Measurements from ENCODE around the gene MTUS2. TPM values are rescaled to one million over a fixed set of nuclear protein-coding genes. Genes with fewer than 3 reads are reported as not detected.

Gene MTUS2
- total RNA-seq, 5 donors from 2014 or later (not counting 1 experiment from before 2014, with no cell fraction given) = 0.05 to 0.28 (median 0.12) TPM

DNA sequence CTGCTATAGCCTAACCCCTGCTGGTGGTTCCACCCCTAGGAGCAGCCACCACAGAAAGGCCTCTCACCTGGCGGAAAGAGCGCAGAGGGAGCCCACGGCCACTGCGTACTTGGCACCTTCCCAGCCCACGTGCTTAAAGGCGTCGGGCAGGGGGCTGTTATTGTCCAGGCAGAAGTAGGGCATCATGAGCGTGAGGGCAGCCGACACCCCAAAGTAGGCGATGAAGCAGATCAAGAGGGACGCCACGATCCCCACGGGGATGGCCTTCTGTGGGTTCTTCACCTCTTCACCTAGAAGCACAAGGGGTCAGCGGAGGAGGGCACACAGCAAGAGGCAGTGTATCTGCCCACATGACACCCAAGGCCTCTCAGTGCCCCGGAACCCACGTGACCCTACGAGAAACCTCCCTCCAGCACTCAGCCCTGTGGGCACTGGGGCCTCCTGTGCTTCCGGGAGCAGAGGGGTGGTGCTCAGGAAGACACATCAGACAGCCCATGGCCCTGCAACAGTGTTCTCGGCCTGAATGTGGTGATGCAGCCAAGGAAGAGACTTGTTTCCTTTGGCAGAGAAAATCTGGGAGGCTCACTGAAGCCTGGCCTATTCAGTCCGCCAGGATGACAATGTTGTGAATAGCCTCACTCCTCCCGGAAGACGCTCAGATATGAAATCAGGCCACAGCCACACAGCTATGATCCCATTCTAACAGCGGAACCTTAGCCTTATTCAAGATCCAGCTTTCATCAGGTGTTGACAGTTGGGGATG is 703.2 kb downstream of the MTUS2 start:
- no peak overlapping the region for H3K27ac Mint-ChIP-seq
- WGBS (ENCODE audit: insufficient coverage) = 96% methylated on average over 16 of the region's 23 CpGs
- CTCF ChIA-PET = no interaction called here
- no peaks in the 10 kb centered on the region for H3K27me3 ChIP-seq (replicated peaks in 1 of 2; ENCODE audit: control insufficient read depth in 2 of 2, extremely low read depth in 1 of 2, insufficient read depth in 2 of 2, low read length in 1 of 2)
- DNase-seq (no peak), ATAC-seq (replicated peaks in 1 of 4) (no peak)
- no peaks in the 10 kb centered on the region for H3K4me1 ChIP-seq (ENCODE audit: control insufficient read depth in 1 of 2, extremely low read depth in 1 of 2, insufficient read depth in 2 of 2, low read length in 2 of 2)
- no peak overlapping the region for H3K27ac ChIP-seq (ENCODE audit: low read length)
- H3K4me1 Mint-ChIP-seq = no peaks in the 10 kb centered on the region
- H3K4me3 Mint-ChIP-seq = no peak overlapping the region
- peaks cover 30 to 67% of the 10 kb centered on the region in 2 donors for H3K36me3 ChIP-seq (ENCODE audit: control insufficient read depth in 2 of 2, extremely low read depth in 1 of 2, insufficient read depth in 1 of 2, low read length in 1 of 2)
- no peaks in the 10 kb centered on the region for H3K9me3 ChIP-seq
- POLR2A ChIA-PET = no interaction called here
- H3K36me3 Mint-ChIP-seq = peaks cover 55% of the 10 kb centered on the region
- H3K27me3 Mint-ChIP-seq = no peaks in the 10 kb centered on the region
- H3K4me3 ChIP-seq (ENCODE audit: control insufficient read depth in 1 of 2, extremely low read depth in 1 of 2, low read length in 1 of 2) = no peak overlapping the region
- no peaks in the 10 kb centered on the region for H3K9me3 Mint-ChIP-seq

DNA sequence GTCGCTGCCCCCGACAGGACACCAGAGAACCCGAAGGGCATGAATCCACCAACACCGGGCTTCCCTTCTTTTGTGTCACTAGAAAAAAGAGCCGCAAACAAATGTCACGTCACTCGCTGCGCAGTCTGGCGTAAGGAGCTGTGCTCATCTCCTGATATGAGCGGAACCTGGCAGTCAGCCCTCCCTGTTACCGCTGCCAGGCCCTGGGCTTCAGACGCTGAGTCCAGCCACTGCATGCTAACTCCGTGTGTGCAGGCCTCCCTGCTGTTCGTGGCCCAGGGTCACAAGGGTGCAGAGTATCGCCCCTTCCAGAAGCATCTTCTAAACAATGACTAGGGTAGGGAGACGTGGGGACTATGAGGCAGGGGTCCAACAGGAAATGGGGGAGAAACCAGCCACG is 704.0 kb downstream of the MTUS2 start:
- Mint-ChIP-seq H3K36me3 (peaks cover 57% of the 10 kb centered on the region), H3K9me3 (no peaks in the 10 kb centered on the region), H3K27me3 (no peaks in the 10 kb centered on the region), H3K4me1 (no peaks in the 10 kb centered on the region), H3K4me3 (no peak overlapping the region), H3K27ac (no peak overlapping the region)
- Histone ChIP-seq H3K9me3 (no peaks in the 10 kb centered on the region), H3K4me1 (ENCODE audit: control insufficient read depth in 1 of 2, extremely low read depth in 1 of 2, insufficient read depth in 2 of 2, low read length in 2 of 2) (peaks cover 0 to 2% of the 10 kb centered on the region in 2 experiments), H3K27me3 (replicated peaks in 1 of 2; ENCODE audit: control insufficient read depth in 2 of 2, extremely low read depth in 1 of 2, insufficient read depth in 2 of 2, low read length in 1 of 2) (no peaks in the 10 kb centered on the region), H3K27ac (ENCODE audit: low read length) (no peak overlapping the region), H3K4me3 (ENCODE audit: control insufficient read depth in 1 of 2, extremely low read depth in 1 of 2, low read length in 1 of 2) (no peak overlapping the region), H3K36me3 (ENCODE audit: control insufficient read depth in 2 of 2, extremely low read depth in 1 of 2, insufficient read depth in 1 of 2, low read length in 1 of 2) (peaks cover 30 to 67% of the 10 kb centered on the region in 2 donors)
- ATAC-seq (replicated peaks in 1 of 4) (no peak), DNase-seq (no peak)
- POLR2A ChIA-PET = no interaction called here
- CTCF ChIA-PET = no interaction called here
- WGBS (ENCODE audit: insufficient coverage) = 95% methylated on average over 11 of the region's 17 CpGs

DNA sequence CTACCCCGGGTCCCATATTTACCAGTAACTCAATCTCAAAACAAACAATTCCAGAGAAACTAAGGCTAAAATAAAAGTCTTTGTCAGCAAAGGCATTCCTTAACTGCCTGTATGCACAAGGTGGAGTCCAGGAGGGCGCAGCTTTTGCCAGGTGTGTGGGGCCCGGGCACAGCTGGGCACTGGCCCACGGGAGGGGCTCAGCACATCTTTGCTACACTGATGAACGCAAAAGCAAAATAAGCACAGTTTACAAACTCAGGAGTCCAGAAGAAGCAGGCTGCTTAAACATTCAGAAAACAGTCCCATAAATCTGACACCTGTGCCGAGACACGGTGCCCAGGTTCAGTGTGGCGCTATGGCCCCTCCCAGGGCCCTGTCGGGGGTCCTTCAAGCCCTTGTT is 704.5 kb downstream of the MTUS2 start:
- ChIA-PET CTCF (no interaction called here), POLR2A (no interaction called here)
- Histone ChIP-seq H3K27ac (ENCODE audit: low read length) (no peak overlapping the region), H3K9me3 (no peaks in the 10 kb centered on the region), H3K36me3 (ENCODE audit: control insufficient read depth in 2 of 2, extremely low read depth in 1 of 2, insufficient read depth in 1 of 2, low read length in 1 of 2) (peaks cover 30 to 67% of the 10 kb centered on the region in 2 donors), H3K4me1 (ENCODE audit: control insufficient read depth in 1 of 2, extremely low read depth in 1 of 2, insufficient read depth in 2 of 2, low read length in 2 of 2) (peaks cover 0 to 7% of the 10 kb centered on the region in 2 experiments), H3K27me3 (replicated peaks in 1 of 2; ENCODE audit: control insufficient read depth in 2 of 2, extremely low read depth in 1 of 2, insufficient read depth in 2 of 2, low read length in 1 of 2) (no peaks in the 10 kb centered on the region), H3K4me3 (ENCODE audit: control insufficient read depth in 1 of 2, extremely low read depth in 1 of 2, low read length in 1 of 2) (no peak overlapping the region)
- Mint-ChIP-seq H3K36me3 (peaks cover 60% of the 10 kb centered on the region), H3K9me3 (no peaks in the 10 kb centered on the region), H3K27me3 (no peaks in the 10 kb centered on the region), H3K4me3 (no peak overlapping the region), H3K4me1 (no peaks in the 10 kb centered on the region), H3K27ac (no peak overlapping the region)
- ATAC-seq (replicated peaks in 1 of 4) (no peak), DNase-seq (no peak)
- WGBS (ENCODE audit: insufficient coverage) = 97% methylated on average over 8 of the region's 9 CpGs

DNA sequence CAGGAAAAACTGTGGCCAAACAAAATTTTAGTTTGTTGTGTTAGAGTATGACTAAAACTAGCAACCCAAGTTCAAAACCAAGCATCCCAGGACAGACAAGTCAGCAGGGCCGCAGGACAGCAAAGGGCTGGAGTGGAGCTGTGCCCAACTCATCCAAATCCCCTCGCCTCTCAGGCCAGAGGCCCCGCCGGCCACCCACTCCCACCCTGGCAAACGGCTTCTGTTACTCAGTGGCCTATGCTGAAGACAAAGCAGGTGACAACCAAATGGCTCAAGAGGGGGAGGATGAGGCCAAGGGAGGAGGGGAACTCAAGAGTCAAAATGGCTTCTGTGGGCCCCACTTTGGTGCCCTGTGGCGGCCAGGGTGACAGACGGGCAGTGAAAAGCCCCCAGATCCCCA is 705.6 kb downstream of the MTUS2 start:
- no peak overlapping the region for H3K27ac ChIP-seq (ENCODE audit: low read length)
- H3K27me3 Mint-ChIP-seq = no peaks in the 10 kb centered on the region
- no peak overlapping the region for H3K4me3 Mint-ChIP-seq
- POLR2A ChIA-PET = interaction anchor here in 1 of 2 donors (0.6 kb wide), 1 partner anchor 1586 kb away, joined by 3 read pairs; no protein-coding TSS in a partner anchor
- peaks cover 0 to 7% of the 10 kb centered on the region in 2 experiments for H3K4me1 ChIP-seq (ENCODE audit: control insufficient read depth in 1 of 2, extremely low read depth in 1 of 2, insufficient read depth in 2 of 2, low read length in 2 of 2)
- DNase-seq (no peak), ATAC-seq (replicated peaks in 1 of 4) (no peak)
- no peak overlapping the region for H3K27ac Mint-ChIP-seq
- no peaks in the 10 kb centered on the region for H3K9me3 ChIP-seq
- H3K36me3 Mint-ChIP-seq = peaks cover 62% of the 10 kb centered on the region
- no peaks in the 10 kb centered on the region for H3K27me3 ChIP-seq (replicated peaks in 1 of 2; ENCODE audit: control insufficient read depth in 2 of 2, extremely low read depth in 1 of 2, insufficient read depth in 2 of 2, low read length in 1 of 2)
- CTCF ChIA-PET = no interaction called here
- H3K4me3 ChIP-seq (ENCODE audit: control insufficient read depth in 1 of 2, extremely low read depth in 1 of 2, low read length in 1 of 2) = no peak overlapping the region
- peaks cover 30 to 63% of the 10 kb centered on the region in 2 donors for H3K36me3 ChIP-seq (ENCODE audit: control insufficient read depth in 2 of 2, extremely low read depth in 1 of 2, insufficient read depth in 1 of 2, low read length in 1 of 2)
- H3K9me3 Mint-ChIP-seq = no peaks in the 10 kb centered on the region
- WGBS (ENCODE audit: insufficient coverage) = no CpG with 5 or more reads among the region's 7 CpGs
- peaks cover 0 to 8% (median 0%) of the 10 kb centered on the region in 3 donors for H3K4me1 Mint-ChIP-seq

GRCh38 chr13:29526741-29527140 is 706.6 kb downstream of the MTUS2 start:
- H3K36me3 ChIP-seq (ENCODE audit: control insufficient read depth in 2 of 2, extremely low read depth in 1 of 2, insufficient read depth in 1 of 2, low read length in 1 of 2) = peaks cover 27 to 62% of the 10 kb centered on the region in 2 donors

GRCh38 chr13:29527511-29527910 is 707.4 kb downstream of the MTUS2 start:
- ChIA-PET CTCF (no interaction called here), POLR2A (no interaction called here)
- Histone ChIP-seq H3K36me3 (ENCODE audit: control insufficient read depth in 2 of 2, extremely low read depth in 1 of 2, insufficient read depth in 1 of 2, low read length in 1 of 2) (peaks cover 27 to 62% of the 10 kb centered on the region in 2 donors), H3K27me3 (replicated peaks in 1 of 2; ENCODE audit: control insufficient read depth in 2 of 2, extremely low read depth in 1 of 2, insufficient read depth in 2 of 2, low read length in 1 of 2) (no peaks in the 10 kb centered on the region), H3K4me3 (ENCODE audit: control insufficient read depth in 1 of 2, extremely low read depth in 1 of 2, low read length in 1 of 2) (no peak overlapping the region), H3K4me1 (ENCODE audit: control insufficient read depth in 1 of 2, extremely low read depth in 1 of 2, insufficient read depth in 2 of 2, low read length in 2 of 2) (peaks cover 0 to 7% of the 10 kb centered on the region in 2 experiments), H3K27ac (ENCODE audit: low read length) (no peak overlapping the region), H3K9me3 (no peaks in the 10 kb centered on the region)
- ATAC-seq (replicated peaks in 1 of 4) (no peak), DNase-seq (no peak)
- no peak overlapping the region for H3K4me3 Mint-ChIP-seq
- peaks cover 0 to 8% (median 0%) of the 10 kb centered on the region in 3 donors for H3K4me1 Mint-ChIP-seq
- H3K27me3 Mint-ChIP-seq = no peaks in the 10 kb centered on the region
- WGBS (ENCODE audit: insufficient coverage) = 98% methylated on average over 4 of the region's 8 CpGs
- no peaks in the 10 kb centered on the region for H3K9me3 Mint-ChIP-seq
- H3K36me3 Mint-ChIP-seq = peaks cover 53% of the 10 kb centered on the region
- no peak overlapping the region for H3K27ac Mint-ChIP-seq

More at GRCh38 chr13:29526741-29527140, 706.6 kb downstream of the MTUS2 start:
- Histone ChIP-seq H3K27me3 (replicated peaks in 1 of 2; ENCODE audit: control insufficient read depth in 2 of 2, extremely low read depth in 1 of 2, insufficient read depth in 2 of 2, low read length in 1 of 2) (no peaks in the 10 kb centered on the region), H3K9me3 (no peaks in the 10 kb centered on the region), H3K4me3 (ENCODE audit: control insufficient read depth in 1 of 2, extremely low read depth in 1 of 2, low read length in 1 of 2) (no peak overlapping the region), H3K4me1 (ENCODE audit: control insufficient read depth in 1 of 2, extremely low read depth in 1 of 2, insufficient read depth in 2 of 2, low read length in 2 of 2) (peaks cover 0 to 7% of the 10 kb centered on the region in 2 experiments), H3K27ac (ENCODE audit: low read length) (no peak overlapping the region)
- ChIA-PET POLR2A (no interaction called here), CTCF (interaction anchor here (0.5 to 0.7 kb wide), 2 partner anchors 19 to 194 kb away, joined by 3 to 6 read pairs; no protein-coding TSS in a partner anchor)
- 98% methylated on average over 14 of the region's 14 CpGs for WGBS (ENCODE audit: insufficient coverage)
- ATAC-seq (replicated peaks in 1 of 4) = no peak
- Mint-ChIP-seq H3K9me3 (no peaks in the 10 kb centered on the region), H3K27ac (no peak overlapping the region), H3K27me3 (no peaks in the 10 kb centered on the region), H3K36me3 (peaks cover 57% of the 10 kb centered on the region), H3K4me3 (no peak overlapping the region), H3K4me1 (peaks cover 0 to 8% (median 0%) of the 10 kb centered on the region in 3 donors)
- no peak for DNase-seq

Data from T-cell (primary cell).